Pancreas (tissue), 10 donors: ENCODE results near the gene F11R. TPM values are rescaled to one million over a fixed set of nuclear protein-coding genes. Genes with fewer than 3 reads are reported as not detected.

Experiments used
- ATAC-seq, 4 donors: fragments of 200-7000 bp; cut with Tn5 transposase; one replicate each; pipeline versions ENCODE4 v1.8.0 to v1.9.1; 2020; ENCODE audit warnings: mild to moderate bottlenecking in 4 of 4, moderate library complexity in 4 of 4
- DNase-seq, 6 donors: peaks; one replicate each; pipeline ENCODE4 v3.0.0-alpha.2; 2020
- FAIRE-seq: peaks from 2 replicates; lab custom pipeline; 2012; peaks lifted over from hg19 to GRCh38; lab: Jason Lieb, UNC
- H3K27ac ChIP-seq, 4 donors: fragments of 200-600 bp; sonication (generic); 1 replicate in 3 of 4; 2 replicates in 1 of 4; pipeline versions ENCODE4 v1.5.0 to v1.8.0; 2020
- H3K27me3 ChIP-seq, 4 donors: fragments of 200-600 bp; one replicate each; pipeline ENCODE4 v1.8.0; 2021
- H3K36me3 ChIP-seq, 3 donors: fragments of 200-600 bp; sonication (generic) in 1 of 3; one replicate each; pipeline versions ENCODE4 v1.5.0 to v1.8.0; 2020 to 2021
- H3K4me1 ChIP-seq, 3 donors: fragments of 200-600 bp; one replicate each; pipeline ENCODE4 v1.8.0; 2021
- H3K4me3 ChIP-seq, 4 donors: fragments of 200-600 bp; sonication (generic) in 2 of 4; one replicate each; pipeline versions ENCODE4 v1.5.0 to v1.8.0; 2020 to 2021
- H3K9me3 ChIP-seq, 4 donors: fragments of 200-600 bp; one replicate each; pipeline ENCODE4 v1.8.0; 2021
- CTCF ChIP-seq, 4 donors: fragments of 200-600 bp; sonication (generic) in 3 of 4; IDR thresholded peaks; one replicate each; pipeline versions ENCODE4 v1.5.0 to v1.8.0; 2021; ENCODE audit warnings: antibody characterized with exemption in 4 of 4
- WGBS, 2 donors: extraction: QIAGEN DNeasy Blood & Tissue Kit; methylation state at CpG; one replicate each; pipeline ENCODE4 v1.1.7; 2013; 5-methylcytosine and 5-hydroxymethylcytosine counted together
- intact Hi-C, 3 donors: fragments of 100-400 bp; cut with DNase I; formaldehyde crosslinking; loops; one replicate each; pipeline versions ENCODE4 v1.11.1 to v1.14.2; 2022
- polyA plus RNA-seq, 2 donors: library from polyadenylated mRNA; stranded (reverse); fragments of 200-250 nt; gene quantifications; one replicate each; pipeline ENCODE4 v1.2.3, GENCODE V29; 2013
- total RNA-seq, 6 donors: library from RNA; stranded (reverse); fragmentation: NEBNext Ultra II Directional in 4 of 6; extraction: Animal tissue kit (Norgen Biotek cat#: 25700) in 4 of 6; gene quantifications; one replicate each; pipeline versions ENCODE4 v1.2.1 to v1.2.4, GENCODE V29; 2021 to 2023
- donor health status: healthy with polysubstance abuse.
- donor health status: DM: no; HTN: no; CAD: no; lungs with moderate emphysema.
- donor health status: DM: no; HTN: no; CAD: no.
- donor health status: control.
- donor health status: control.
- donor health status: Bipolar disorder and iron deficiency.
- donor health status: DM: yes; HTN: yes; CAD: no.
- donor health status: DM: no; HTN: no; CAD: no.
- donor health status: DM: no; HTN: no; CAD: no.
- donor health status: DM: yes; HTN: yes; CAD: no.

F11R gene
- total and polyA plus RNA-seq, 8 donors = 22.7 to 59.5 (median 36.9) TPM

DNA sequence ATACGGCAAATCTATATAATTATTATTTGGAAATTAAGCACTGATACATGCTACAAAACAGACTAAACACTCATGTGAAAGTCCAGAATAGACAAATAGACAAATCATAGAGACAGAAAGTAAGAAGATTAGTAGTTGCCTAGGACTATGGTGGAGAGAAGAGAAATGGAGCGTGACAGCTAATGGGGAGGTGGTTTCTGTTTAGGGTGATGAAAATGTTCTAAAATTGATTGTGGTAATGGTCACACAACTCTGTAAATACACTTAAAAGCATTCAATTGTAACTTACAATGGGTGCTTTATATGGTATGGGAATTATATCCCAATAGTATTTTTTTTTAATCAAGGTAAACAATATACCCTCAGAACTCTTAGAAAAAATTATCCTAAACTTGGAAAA, 45.9 kb downstream of the F11R start:
- 96 to 99% methylated on average over 2 of the region's 2 CpGs for WGBS, 2 donors
- Histone ChIP-seq H3K27ac (no peak overlapping the region), H3K4me1 (no peaks in the 10 kb centered on the region), H3K27me3 (no peaks in the 10 kb centered on the region), H3K36me3 (no peaks in the 10 kb centered on the region), H3K9me3 (no peaks in the 10 kb centered on the region), H3K4me3 (no peak overlapping the region)
- no peak for DNase-seq
- ATAC-seq = no peak
- intact Hi-C loops = no loop called here
- no peak for FAIRE-seq
- no peak for TF ChIP-seq CTCF (IDR thresholded peaks at IDR 0.05)

DNA sequence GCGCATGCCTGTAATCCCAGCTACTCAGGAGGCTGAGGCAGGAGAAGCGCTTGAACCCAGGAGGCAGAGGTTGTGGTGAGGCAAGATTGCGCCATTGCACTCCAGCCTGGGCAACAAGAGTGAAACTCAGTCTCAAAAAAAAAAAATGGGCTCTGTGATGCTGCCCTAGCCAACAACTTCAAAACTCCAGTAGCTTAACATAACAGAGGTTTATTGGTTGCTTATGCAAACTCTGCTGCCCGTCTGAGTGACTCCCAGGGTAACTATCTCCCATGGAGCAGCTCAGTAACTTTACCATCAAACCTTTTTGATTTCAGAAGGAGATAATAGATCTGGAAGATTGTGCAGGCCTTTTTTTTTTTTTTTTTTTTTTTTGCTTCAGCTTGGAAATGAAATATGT, 47.5 kb downstream of the F11R start:
- 91 to 92% methylated on average over 4 of the region's 4 CpGs for WGBS, 2 donors
- H3K4me1 ChIP-seq = no peaks in the 10 kb centered on the region
- FAIRE-seq (no peak), DNase-seq (no peak), ATAC-seq (no peak)
- no peak overlapping the region for H3K4me3 ChIP-seq
- no peaks in the 10 kb centered on the region for H3K36me3 ChIP-seq
- H3K27ac ChIP-seq = no peak overlapping the region
- no peaks in the 10 kb centered on the region for H3K27me3 ChIP-seq
- H3K9me3 ChIP-seq = no peaks in the 10 kb centered on the region
- intact Hi-C loops = no loop called here
- TF ChIP-seq CTCF (IDR thresholded peaks at IDR 0.05) = no peak

DNA sequence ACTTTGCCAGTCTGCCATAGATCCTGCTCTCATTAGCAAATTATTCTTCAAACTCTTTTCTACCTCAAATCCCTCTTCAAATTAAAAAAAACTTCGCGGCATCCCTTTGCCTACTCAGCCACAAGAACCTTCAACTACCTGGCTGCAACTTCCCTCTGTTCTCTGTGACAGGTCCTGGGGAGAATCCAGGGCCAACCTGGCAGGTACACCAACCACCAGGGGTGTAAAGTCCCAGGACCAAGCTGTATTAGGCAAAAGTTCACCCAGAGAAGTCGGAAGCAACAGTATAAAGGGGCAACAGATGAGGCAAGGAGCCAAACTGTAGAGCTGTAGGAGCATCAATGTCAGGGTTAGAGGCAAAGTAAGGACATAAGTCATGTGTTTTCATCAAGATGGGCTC, 48.0 kb downstream of the F11R start:
- H3K4me3 ChIP-seq = no peak overlapping the region
- peak; percentile 41 to 80 (median 63) for ATAC-seq

DNA sequence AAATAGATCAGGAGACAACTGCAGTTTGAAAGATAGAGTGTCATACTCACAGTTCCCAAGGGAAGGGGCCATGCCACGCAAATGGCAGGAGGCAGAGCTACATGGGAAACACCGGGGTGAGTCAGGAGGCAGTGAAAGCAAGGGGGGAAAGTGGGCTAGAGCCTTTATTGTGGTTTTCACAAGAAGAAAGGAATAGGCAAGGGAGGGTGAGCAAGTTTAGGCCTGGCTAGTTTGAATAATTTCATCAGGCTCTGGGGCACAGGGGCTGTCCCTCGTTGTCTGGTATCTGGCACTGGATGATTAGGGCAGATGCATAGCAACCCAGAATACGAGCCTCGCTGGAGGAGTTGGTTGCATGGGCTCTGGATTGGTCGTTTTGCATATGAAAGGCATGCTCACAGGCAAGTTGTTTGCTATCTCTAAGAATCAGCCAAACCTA, 49.3 kb downstream of the F11R start:
- 50 to 56% methylated on average over 6 of the region's 6 CpGs for WGBS, 2 donors
- FAIRE-seq = no peak
- no peak for TF ChIP-seq CTCF (IDR thresholded peaks at IDR 0.05)
- Histone ChIP-seq H3K9me3 (no peaks in the 10 kb centered on the region), H3K27me3 (no peaks in the 10 kb centered on the region), H3K36me3 (no peaks in the 10 kb centered on the region), H3K4me3 (no peak overlapping the region), H3K27ac (no peak overlapping the region), H3K4me1 (no peaks in the 10 kb centered on the region)
- ATAC-seq = no peak
- no peak for DNase-seq
- intact Hi-C loops = no loop called here

More for the DNA sequence above, 48.0 kb downstream of the F11R start:
- FAIRE-seq (no peak), DNase-seq (no peak)
- intact Hi-C loops = no loop called here
- no peak for TF ChIP-seq CTCF (IDR thresholded peaks at IDR 0.05)
- no peaks in the 10 kb centered on the region for H3K4me1 ChIP-seq
- H3K27me3 ChIP-seq = no peaks in the 10 kb centered on the region
- no peaks in the 10 kb centered on the region for H3K9me3 ChIP-seq
- H3K36me3 ChIP-seq = no peaks in the 10 kb centered on the region
- no peak overlapping the region for H3K27ac ChIP-seq
- 21 to 22% methylated on average over 3 of the region's 3 CpGs for WGBS, 2 donors

DNA sequence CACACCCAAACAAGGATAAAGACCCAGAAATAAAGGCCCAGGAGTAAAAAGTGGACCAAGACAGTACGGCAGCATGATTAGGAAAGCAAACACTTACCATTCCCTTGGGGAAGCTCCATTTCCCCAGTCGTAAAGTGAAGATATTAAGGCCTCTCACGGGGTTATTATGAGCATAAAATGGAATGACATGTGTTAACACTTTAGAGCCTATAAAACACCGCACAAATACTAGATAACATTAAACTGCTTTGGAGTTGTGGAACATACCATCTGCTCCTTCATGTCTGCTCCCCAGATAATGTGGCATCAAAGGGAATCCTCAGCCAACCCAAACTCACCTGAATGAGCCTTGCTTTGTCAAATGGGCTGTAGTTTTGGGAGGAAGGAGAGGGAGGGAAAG, 57.4 kb downstream of the F11R start:
- no peak for FAIRE-seq
- WGBS, 2 donors = 29 to 39% methylated on average over 4 of the region's 4 CpGs
- no peak for TF ChIP-seq CTCF (IDR thresholded peaks at IDR 0.05)
- intact Hi-C loops = no loop called here
- Histone ChIP-seq H3K36me3 (no peaks in the 10 kb centered on the region), H3K9me3 (no peaks in the 10 kb centered on the region), H3K27ac (no peak overlapping the region), H3K27me3 (no peaks in the 10 kb centered on the region), H3K4me1 (peaks cover 0 to 3% (median 0%) of the 10 kb centered on the region in 3 donors), H3K4me3 (no peak overlapping the region)
- no peak for DNase-seq
- no peak for ATAC-seq
